Stimulated activated CD4-positive, alpha-beta T cell treated with anti-CD3 and anti-CD28 coated beads, Interleukin-15, amount 100 ng/mL, for 24 hours (primary cell): Measurements from ENCODE around the gene SNAP29.
"Not testable (repeated sequence)": the region's sequence is repeated elsewhere in the genome, so short reads cannot be mapped to it uniquely, and the experiment has no call there.

Experiments used
- DNase-seq: peaks from one replicate; pipeline ENCODE4 v3.0.0-alpha.2; 2020

Gene SNAP29

DNA sequence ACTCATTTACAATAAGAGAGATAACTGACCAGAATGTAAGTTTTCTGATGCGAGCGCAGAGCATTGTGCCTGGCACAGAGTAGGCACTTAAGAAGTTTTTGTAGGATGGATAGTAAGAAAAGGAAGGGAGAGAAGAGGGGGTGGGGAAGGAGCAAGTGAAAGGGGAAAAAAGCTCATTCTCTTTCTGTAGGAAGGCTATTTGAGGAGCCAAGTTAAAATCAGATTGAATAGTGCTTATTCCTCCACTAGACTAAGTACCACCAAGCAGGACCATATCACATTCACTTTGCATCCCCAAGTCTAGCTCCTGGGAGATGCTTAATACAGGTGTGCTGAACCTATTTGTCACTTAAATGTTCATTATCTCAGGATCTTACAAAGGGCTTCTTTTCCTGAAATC is 44.3 kb downstream of the SNAP29 start:
- no peak for DNase-seq

DNA sequence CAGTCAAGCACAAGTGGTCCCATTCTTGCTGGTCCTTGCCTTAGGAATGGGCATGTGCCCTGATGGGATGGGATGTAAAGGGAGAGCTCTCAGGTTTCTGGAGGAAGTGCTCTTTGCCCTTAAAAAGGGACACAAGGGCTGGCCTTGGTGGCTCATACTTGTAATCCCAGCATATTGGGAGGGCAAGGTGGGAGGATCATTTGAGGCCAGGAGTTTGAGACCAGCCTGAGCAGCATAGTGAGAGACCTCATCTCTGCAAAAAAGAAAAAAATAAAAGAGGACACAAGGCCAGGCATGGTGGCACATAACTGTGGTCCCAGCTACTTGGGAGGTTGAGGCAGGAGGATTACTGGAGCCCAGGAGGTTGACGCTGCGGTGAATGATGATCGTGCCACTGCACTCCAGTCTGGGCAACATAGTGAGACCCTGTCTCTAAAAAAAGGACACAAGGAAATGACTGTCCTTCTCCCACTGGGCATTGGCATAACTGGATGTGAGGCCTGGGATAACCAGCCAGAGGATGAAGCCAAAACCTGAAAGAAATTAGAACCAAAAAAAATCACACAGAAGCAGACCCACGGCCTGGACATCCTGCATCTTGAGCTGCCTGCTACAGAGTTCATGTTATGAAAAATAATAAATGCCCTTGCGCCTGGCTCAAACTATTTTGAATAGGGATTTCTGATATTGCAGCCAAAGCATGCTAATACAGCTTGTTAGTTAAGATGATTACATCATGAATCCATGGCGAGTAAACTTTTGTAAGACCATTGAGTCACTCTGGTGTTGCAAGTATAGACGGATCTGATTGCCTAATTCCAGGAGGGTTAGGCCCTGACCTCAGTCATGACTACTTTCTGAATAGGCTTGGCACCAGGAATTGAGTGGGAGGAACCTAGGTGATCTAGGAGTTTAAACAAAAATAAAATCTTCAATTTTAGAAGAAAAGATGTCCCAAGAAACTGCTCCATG is 45.5 kb downstream of the SNAP29 start:
- no peak for DNase-seq

DNA sequence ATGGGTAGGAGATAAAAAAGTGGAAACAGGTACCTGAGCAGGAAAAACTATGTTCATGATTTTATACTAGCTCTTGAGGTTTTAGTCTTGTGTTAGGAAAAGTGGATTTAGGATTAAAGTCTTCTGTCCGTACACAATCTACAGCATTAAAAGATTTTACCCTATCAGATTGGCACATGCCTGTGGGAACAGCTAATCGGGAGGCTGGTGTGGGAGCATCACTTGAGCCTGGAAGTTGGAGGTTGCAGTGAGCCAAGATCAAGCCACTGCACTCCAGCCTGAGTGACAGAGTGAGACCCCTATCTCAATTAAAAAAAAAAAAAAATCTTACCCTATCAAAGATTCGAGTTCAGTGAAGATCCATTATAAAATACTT is 46.2 kb downstream of the SNAP29 start:
- DNase-seq = no peak

GRCh38 chr22:20905415-20906386 is 46.9 kb downstream of the SNAP29 start:
- no peak for DNase-seq

- no peak for DNase-seq
Measured at GRCh38 chr22:20906387-20906767, 47.6 kb downstream of the SNAP29 start.

GRCh38 chr22:20908717-20909116 is 49.9 kb downstream of the SNAP29 start:
- not testable (repeated sequence) for DNase-seq

- DNase-seq = no peak
Measured at GRCh38 chr22:20909543-20910303, 50.9 kb downstream of the SNAP29 start.

DNA sequence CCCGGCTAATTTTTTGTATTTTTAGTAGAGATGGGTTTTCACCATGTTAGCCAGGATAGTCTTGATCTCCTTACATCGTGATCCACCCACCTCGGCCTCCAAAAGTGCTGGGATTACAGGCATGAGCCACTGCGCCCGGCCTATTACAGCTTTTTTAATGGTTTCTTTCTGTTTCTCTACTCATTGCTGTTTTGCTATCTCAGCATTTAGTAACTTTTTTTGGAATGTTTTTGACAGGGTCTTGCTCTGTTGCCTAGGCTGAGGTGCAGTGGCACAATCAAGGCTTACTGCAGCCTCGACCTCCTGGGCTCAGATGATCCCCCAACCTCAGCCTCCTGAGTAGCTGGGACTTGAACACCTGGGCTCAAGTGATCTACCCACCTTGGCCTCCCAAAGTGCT is 53.7 kb downstream of the SNAP29 start:
- DNase-seq = no peak

- DNase-seq = peak; percentile 97
Measured at GRCh38 chr22:20916916-20917810, 58.4 kb downstream of the SNAP29 start, which contains the start of gene CRKL. Gene CRKL, plus strand, starts transcription at chr22:20917407. Its CDS starts 528 bp downstream, at chr22:20917935.

DNA sequence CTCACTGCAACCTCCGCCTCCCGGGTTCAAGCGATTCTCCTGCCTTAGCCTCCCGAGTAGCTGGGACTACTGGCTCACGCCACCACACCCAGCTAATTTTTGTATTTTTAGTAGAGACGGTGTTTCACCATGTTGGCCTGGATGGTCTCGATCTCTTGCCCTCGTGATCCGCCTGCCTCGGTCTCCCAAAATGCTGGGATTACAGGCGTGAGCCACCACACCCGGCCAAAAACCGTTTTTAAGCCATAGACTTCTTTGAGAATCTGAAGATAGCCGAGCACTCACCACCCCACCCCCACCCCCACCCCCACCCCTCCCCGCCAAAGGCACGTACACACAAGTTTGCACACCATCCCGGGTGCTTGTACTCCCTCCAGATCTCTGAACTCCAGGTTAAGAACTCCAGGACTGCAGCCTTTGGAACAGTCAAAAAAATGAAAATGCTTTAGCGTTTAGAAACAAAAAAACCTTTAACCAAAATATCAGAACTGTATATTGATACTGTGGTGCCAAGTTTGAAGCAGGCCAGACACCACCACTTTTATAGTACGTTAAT is 59.9 kb downstream of the SNAP29 start:
- DNase-seq = no peak

DNA sequence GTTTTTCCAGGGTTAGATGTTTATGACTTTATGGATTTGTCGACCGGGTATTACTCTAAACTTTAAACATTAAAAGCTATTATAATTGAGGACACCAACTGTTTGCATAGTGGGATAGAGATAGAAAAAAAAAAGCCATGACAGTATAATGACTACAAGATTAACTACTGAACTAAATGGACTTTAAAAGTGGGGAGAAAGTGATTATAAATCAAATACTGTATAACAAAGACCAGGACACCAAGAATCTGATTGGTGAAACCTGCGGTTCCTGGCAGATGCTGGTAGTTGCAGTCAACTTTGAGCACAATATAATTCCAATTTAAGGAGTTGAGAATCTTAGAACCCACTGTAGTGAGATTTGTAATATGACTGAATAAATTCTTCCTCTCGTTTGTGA is 60.9 kb downstream of the SNAP29 start:
- DNase-seq = no peak

- DNase-seq = no peak
Measured at GRCh38 chr22:20920881-20921203, 62.0 kb downstream of the SNAP29 start.

DNA sequence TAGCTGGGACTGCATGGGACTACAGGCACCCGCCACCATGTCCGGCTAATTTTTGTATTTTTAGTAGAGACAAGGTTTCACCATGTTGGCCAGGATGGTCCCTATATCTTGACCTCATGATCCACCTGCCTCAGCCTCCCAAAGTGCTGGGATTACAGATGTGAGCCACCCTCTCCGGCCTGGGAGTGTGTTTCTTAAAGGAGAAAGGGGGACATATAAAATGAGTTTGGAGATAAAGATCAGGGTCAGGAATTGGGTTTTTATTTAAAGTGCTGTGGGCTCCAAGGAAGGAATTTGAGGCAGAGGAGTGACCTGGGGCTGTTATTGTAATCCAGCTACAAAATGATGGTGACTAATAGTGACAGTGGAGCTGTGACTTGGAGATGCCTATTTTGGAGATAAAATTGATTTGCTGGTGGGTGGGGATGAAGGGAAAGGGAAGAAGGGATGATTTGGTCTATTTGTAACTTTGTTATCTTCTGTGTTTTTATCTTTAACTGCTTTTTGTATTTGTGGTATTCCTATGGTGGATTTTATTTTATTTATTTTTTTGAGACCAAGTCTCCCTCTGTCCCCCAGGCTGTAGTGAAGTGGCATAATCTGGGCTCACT is 63.4 kb downstream of the SNAP29 start:
- DNase-seq = no peak

DNA sequence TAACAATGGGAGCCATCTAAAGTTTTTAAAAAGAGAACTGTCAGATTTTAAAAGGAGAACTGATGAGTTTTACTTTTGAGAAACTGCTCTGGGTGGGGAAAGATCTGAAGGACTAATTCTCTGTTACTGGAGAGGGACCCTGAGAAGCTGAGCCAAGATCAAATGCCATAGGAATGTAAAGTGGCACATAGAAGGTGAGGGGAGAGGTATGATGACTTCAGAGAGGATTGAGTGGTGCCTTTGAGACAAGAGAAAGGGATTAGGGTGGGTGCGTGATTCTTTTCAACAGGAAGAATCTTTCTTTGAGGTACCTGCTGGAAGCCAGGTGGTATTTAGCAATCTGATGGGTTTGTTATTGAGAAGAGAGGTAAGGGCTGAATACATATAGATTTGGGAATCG is 67.4 kb downstream of the SNAP29 start:
- no peak for DNase-seq

DNA sequence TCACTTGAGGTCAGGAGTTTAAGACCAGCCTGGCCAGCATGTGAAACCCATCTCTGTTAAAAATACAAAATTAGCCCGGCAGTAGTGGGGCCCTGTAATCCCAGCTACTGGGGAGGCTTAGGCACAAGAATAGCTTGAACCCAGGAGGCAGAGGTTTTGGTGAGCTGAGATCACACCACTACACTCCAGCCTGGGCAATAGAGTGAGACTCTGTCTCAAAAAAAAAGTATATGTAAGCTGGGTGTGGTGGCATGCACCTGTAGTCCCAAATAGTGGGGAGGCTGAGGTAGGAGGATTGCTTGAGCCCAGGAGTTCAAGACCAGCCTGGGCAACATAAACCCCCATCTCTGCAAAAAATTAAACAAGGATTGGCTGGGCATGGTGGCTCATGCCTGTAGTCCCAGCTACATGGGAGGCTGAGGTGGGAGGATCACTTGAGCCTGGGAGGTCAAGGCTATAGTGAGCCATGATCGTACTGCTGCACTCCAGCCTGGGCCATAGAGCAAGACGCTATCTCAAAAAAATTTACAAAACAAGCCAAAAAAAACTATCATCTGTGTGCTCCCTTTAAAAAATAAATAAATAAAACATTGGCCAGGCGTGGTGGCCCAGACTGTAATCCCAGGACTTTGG is 69.2 kb downstream of the SNAP29 start:
- DNase-seq = no peak

DNA sequence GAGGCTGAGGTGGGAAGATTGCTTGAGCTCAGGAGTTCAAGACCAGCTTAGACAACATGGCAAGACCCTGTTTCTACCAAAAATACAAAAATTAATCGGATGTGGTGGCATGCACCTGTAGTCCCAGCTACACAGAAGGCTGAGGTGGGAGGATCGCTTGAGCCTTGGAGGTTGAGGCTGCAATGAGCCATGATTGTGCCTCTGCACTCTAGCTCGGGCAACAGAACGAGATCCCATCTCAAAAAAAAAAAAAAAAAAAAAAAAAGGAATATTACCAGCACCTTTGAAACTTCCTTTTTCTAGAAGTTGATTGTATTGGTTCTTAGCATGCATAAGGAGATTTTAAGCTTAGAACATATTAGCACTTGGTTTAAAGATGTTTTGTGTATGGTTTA is 69.8 kb downstream of the SNAP29 start:
- no peak for DNase-seq

DNA sequence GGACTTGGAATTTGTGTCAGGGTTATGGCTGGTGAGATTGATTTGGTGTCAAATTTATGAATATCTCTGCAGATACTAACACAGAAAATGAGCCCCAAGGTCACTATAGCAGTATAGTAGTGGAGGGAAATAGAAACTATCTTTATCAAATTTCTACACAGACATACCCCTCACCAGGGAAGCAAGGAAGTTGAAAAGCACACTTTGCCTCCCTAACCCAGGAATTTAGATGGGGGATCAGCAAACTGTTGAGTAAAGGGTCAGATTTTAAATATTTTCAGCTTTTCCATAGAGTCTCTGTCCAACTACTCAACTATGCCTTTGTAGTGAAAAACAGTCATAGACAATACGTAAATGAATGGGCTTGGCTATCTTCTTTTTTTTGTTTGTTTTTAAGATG is 71.2 kb downstream of the SNAP29 start:
- no peak for DNase-seq

DNA sequence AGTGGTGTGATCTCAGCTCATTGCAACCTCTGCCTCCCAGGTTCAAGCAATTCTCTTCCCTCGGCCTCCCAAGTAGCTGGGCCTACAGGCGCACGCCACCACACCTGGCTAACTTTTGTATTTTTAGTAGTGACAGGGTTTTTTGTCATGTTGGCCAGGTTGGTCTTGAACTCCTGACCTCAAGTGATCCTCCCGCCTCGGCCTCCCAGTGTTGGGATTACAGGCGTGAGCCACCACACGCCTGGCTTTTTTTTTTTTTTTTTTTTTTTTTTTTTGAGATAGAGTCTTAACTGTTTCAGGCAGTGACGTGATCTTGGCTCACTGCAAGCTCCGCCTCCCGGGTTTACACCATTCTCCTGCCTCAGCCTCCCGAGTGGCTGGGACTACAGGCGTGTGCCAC is 71.6 kb downstream of the SNAP29 start:
- not testable (repeated sequence) for DNase-seq

GRCh38 chr22:20931126-20931654 is 72.4 kb downstream of the SNAP29 start:
- DNase-seq = no peak

DNA sequence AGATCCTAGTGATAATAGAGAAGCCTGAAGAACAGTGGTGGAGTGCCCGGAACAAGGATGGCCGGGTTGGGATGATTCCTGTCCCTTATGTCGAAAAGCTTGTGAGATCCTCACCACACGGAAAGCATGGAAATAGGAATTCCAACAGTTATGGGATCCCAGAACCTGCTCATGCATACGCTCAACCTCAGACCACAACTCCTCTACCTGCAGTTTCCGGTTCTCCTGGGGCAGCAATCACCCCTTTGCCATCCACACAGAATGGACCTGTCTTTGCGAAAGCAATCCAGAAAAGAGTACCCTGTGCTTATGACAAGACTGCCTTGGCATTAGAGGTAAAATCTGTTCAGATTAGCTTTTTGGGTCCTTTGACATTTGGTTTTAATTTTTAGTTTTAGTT is 75.1 kb downstream of the SNAP29 start:
- DNase-seq = no peak
